ENCODE data around the gene AZIN2. TPM values are rescaled to one million over a fixed set of nuclear protein-coding genes. Genes with fewer than 3 reads are reported as not detected.

AZIN2 gene
- total and polyA plus RNA-seq, 9 of the 15 experiments (the other 6 are each of a cell fraction or from before 2014, with no cell fraction given) = 0.06 to 0.91 (median 0.42) TPM; not detected in 2

- TF ChIP-seq ZNF174 (CRISPR knock-in tag; IDR thresholded peaks at IDR 0.05) (no peak), MNT (conservative IDR thresholded peaks at IDR 0.05) (peak; percentile 34 to 74; a peak in 2 of 4 replicates), MAFK (IDR thresholded peaks at IDR 0.05; ENCODE audit: low read length) (peak; percentile 58), E2F6 (IDR thresholded peaks at IDR 0.05; ENCODE audit: borderline replicate concordance in 1 of 2, extremely low read depth in 1 of 2, insufficient read depth in 1 of 2, insufficient read length in 1 of 2, low read depth in 1 of 2, low read length in 1 of 2, poor library complexity in 1 of 2, severe bottlenecking in 1 of 2) (peak; percentile 55 to 69), ZNF324 (CRISPR knock-in tag; IDR thresholded peaks at IDR 0.05) (no peak), ETV6 (IDR thresholded peaks at IDR 0.05; ENCODE audit: borderline replicate concordance in 1 of 2, low read depth in 2 of 2, low read length in 1 of 2) (0 out of 4 replicates have a peak, but pooled peaks of 1 of the 2 experiments have one; percentile 30), ETV6 (CRISPR knock-in tag; IDR thresholded peaks at IDR 0.05; ENCODE audit: borderline replicate concordance) (no peak), KDM4B (IDR thresholded peaks at IDR 0.05; ENCODE audit: borderline replicate concordance in 2 of 2, low read depth in 1 of 2) (peak in 1 of 2 experiments; percentile 98; a peak in 2 of 4 replicates), BCL6 (CRISPR knock-in tag; IDR thresholded peaks at IDR 0.05) (no peak), MXD1 (CRISPR knock-in tag; IDR thresholded peaks at IDR 0.05; ENCODE audit: borderline replicate concordance, poor library complexity, severe bottlenecking) (no peak), NRF1 (conservative IDR thresholded peaks at IDR 0.05 in 1 of 2, IDR thresholded peaks at IDR 0.05 in 1 of 2) (peak; percentile 64 to 72), ZNF780A (CRISPR knock-in tag; IDR thresholded peaks at IDR 0.05) (no peak), EP400 (IDR thresholded peaks at IDR 0.05) (peak; percentile 80), ZNF699 (CRISPR knock-in tag; IDR thresholded peaks at IDR 0.05; ENCODE audit: insufficient replicate concordance) (no peak), NUFIP1 (IDR thresholded peaks at IDR 0.05; ENCODE audit: partially characterized antibody) (no peak), ZNF143 (CRISPR knock-in tag; IDR thresholded peaks at IDR 0.05) (0 out of 2 replicates have a peak, but pooled peaks have one; percentile 30), CREB3L1 (IDR thresholded peaks at IDR 0.05; ENCODE audit: borderline replicate concordance, low read depth) (peak; percentile 97; the same call in 1 of the 2 replicates), EHMT2 (IDR thresholded peaks at IDR 0.05) (peak; percentile 96), YY1 (IDR thresholded peaks at IDR 0.05; ENCODE audit: borderline replicate concordance in 1 of 3, control insufficient read depth in 1 of 3, extremely low read depth in 1 of 3, insufficient read depth in 3 of 3, insufficient read length in 1 of 3, insufficient replicate concordance in 2 of 3, low read depth in 1 of 3, low read length in 2 of 3) (peak in 2 of 3 experiments; percentile 62 to 70), TAF7 (tag; IDR thresholded peaks at IDR 0.05) (peak; percentile 87)
- TF ChIP-seq, protein P1, sequence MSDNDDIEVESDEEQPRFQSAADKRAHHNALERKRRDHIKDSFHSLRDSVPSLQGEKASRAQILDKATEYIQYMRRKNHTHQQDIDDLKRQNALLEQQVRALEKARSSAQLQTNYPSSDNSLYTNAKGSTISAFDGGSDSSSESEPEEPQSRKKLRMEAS (CRISPR knock-in tag; IDR thresholded peaks at IDR 0.05) = peak; percentile 43
These were observed 46.3 kb downstream of the AZIN2 start (continued) for GRCh38 chr1:33127001-33127823.

All from K562 (cell line).